Measurements from ENCODE around the gene IGFBP3. TPM values are rescaled to one million over a fixed set of nuclear protein-coding genes. Genes with fewer than 3 reads are reported as not detected.

The IGFBP3 gene
- total and polyA plus RNA-seq, 4 donors: 87.0 to 244 (median 182) TPM

DNA sequence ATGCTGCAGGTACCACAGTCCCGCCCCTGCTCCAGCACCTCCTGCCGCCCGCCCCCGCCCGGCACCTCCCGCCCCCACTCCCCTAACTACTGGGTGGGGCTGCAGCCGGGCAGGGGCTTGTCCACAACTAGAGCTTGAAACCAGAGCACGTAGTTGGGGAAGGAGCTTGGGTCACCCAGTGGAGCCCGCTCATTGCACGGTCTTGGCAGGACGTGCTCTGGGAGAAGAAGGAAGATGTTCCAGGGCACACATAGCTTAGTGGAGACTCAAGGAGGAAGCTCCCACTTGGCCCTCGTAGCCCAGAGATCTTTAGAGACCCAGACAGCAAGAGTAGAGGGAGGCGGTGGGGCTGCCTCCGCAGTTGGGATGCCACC, 32.1 kb downstream of the IGFBP3 start:
- Histone ChIP-seq H3K9me3 (ENCODE audit: control insufficient read depth in 4 of 4, low read length in 3 of 4) (no peaks in the 10 kb centered on the region), H3K27ac (ENCODE audit: low read depth in 1 of 2, low read length in 2 of 2) (peak overlapping the region; percentile 90 to 93), H3K27me3 (ENCODE audit: control insufficient read depth in 4 of 4, insufficient read depth in 4 of 4, low read length in 3 of 4) (no peaks in the 10 kb centered on the region), H3K36me3 (ENCODE audit: control insufficient read depth in 4 of 4, insufficient read depth in 3 of 4, low read depth in 1 of 4, low read length in 3 of 4) (peaks cover 0 to 9% (median 0%) of the 10 kb centered on the region in 4 donors), H3K4me3 (ENCODE audit: low read depth in 1 of 3, low read length in 3 of 3) (peak overlapping the region; percentile 20 to 64 (median 45)), H3K4me1 (ENCODE audit: control insufficient read depth in 4 of 4, insufficient read depth in 4 of 4, low read length in 3 of 4) (peaks cover 0 to 36% (median 18%) of the 10 kb centered on the region in 4 donors), H3K9ac (ENCODE audit: low read depth in 1 of 2, low read length in 2 of 2) (peak overlapping the region; percentile 65 to 98)
- TF ChIP-seq FOXA1 (IDR thresholded peaks at IDR 0.05) (no peak), YY1 (IDR thresholded peaks at IDR 0.05) (no peak), ZBTB33 (IDR thresholded peaks at IDR 0.05) (no peak), FOXA2 (IDR thresholded peaks at IDR 0.05) (no peak), HNF4A (conservative IDR thresholded peaks at IDR 0.05) (no peak), JUND (IDR thresholded peaks at IDR 0.05) (peak in 1 of 2 donors; percentile 31), GABPA (IDR thresholded peaks at IDR 0.05 in 1 of 2, conservative IDR thresholded peaks at IDR 0.05 in 1 of 2) (no peak), ATF3 (IDR thresholded peaks at IDR 0.05) (no peak), TAF1 (conservative IDR thresholded peaks at IDR 0.05) (no peak), SP1 (IDR thresholded peaks at IDR 0.05) (no peak), NR2F2 (IDR thresholded peaks at IDR 0.05) (no peak)
- TF ChIP-seq, protein P1, sequence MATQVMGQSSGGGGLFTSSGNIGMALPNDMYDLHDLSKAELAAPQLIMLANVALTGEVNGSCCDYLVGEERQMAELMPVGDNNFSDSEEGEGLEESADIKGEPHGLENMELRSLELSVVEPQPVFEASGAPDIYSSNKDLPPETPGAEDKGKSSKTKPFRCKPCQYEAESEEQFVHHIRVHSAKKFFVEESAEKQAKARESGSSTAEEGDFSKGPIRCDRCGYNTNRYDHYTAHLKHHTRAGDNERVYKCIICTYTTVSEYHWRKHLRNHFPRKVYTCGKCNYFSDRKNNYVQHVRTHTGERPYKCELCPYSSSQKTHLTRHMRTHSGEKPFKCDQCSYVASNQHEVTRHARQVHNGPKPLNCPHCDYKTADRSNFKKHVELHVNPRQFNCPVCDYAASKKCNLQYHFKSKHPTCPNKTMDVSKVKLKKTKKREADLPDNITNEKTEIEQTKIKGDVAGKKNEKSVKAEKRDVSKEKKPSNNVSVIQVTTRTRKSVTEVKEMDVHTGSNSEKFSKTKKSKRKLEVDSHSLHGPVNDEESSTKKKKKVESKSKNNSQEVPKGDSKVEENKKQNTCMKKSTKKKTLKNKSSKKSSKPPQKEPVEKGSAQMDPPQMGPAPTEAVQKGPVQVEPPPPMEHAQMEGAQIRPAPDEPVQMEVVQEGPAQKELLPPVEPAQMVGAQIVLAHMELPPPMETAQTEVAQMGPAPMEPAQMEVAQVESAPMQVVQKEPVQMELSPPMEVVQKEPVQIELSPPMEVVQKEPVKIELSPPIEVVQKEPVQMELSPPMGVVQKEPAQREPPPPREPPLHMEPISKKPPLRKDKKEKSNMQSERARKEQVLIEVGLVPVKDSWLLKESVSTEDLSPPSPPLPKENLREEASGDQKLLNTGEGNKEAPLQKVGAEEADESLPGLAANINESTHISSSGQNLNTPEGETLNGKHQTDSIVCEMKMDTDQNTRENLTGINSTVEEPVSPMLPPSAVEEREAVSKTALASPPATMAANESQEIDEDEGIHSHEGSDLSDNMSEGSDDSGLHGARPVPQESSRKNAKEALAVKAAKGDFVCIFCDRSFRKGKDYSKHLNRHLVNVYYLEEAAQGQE (IDR thresholded peaks at IDR 0.05): peak; percentile 36
- TF ChIP-seq, protein P2, sequence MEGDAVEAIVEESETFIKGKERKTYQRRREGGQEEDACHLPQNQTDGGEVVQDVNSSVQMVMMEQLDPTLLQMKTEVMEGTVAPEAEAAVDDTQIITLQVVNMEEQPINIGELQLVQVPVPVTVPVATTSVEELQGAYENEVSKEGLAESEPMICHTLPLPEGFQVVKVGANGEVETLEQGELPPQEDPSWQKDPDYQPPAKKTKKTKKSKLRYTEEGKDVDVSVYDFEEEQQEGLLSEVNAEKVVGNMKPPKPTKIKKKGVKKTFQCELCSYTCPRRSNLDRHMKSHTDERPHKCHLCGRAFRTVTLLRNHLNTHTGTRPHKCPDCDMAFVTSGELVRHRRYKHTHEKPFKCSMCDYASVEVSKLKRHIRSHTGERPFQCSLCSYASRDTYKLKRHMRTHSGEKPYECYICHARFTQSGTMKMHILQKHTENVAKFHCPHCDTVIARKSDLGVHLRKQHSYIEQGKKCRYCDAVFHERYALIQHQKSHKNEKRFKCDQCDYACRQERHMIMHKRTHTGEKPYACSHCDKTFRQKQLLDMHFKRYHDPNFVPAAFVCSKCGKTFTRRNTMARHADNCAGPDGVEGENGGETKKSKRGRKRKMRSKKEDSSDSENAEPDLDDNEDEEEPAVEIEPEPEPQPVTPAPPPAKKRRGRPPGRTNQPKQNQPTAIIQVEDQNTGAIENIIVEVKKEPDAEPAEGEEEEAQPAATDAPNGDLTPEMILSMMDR (IDR thresholded peaks at IDR 0.05; ENCODE audit: low read depth, low read length, missing input control): no peak
- 10% methylated on average over 14 of the region's 14 CpGs for WGBS
- DNase-seq (ENCODE audit: low spot score): no peak

- no peaks in the 10 kb centered on the region for H3K9me3 ChIP-seq (ENCODE audit: control insufficient read depth in 4 of 4, low read length in 3 of 4)
- DNase-seq (ENCODE audit: low spot score): peak; percentile 66
- TF ChIP-seq FOXA2 (IDR thresholded peaks at IDR 0.05): peak; percentile 63
- peak; percentile 96 for TF ChIP-seq TAF1 (conservative IDR thresholded peaks at IDR 0.05)
- TF ChIP-seq, protein P2 (IDR thresholded peaks at IDR 0.05; ENCODE audit: low read depth, low read length, missing input control): no peak
- TF ChIP-seq ZBTB33 (IDR thresholded peaks at IDR 0.05): peak; percentile 60
- peak; percentile 95 for TF ChIP-seq SP1 (IDR thresholded peaks at IDR 0.05)
- TF ChIP-seq JUND (IDR thresholded peaks at IDR 0.05): peak; percentile 33 to 81
- TF ChIP-seq EGR1 (IDR thresholded peaks at IDR 0.05; ENCODE audit: low read depth in 2 of 2): peak in 1 of 2 donors; percentile 67
- peak; percentile 43 for TF ChIP-seq HNF4G (IDR thresholded peaks at IDR 0.05)
- peak; percentile 43 for TF ChIP-seq ATF3 (IDR thresholded peaks at IDR 0.05)
- TF ChIP-seq NR2F2 (IDR thresholded peaks at IDR 0.05): no peak
- peak; percentile 56 for TF ChIP-seq YY1 (IDR thresholded peaks at IDR 0.05)
- TF ChIP-seq RXRA (IDR thresholded peaks at IDR 0.05): peak; percentile 76 to 93
- peak; percentile 40 for TF ChIP-seq FOXA1 (IDR thresholded peaks at IDR 0.05)
- peak in 1 of 2 donors; percentile 11 for TF ChIP-seq RAD21 (IDR thresholded peaks at IDR 0.05)
- TF ChIP-seq HNF4A (conservative IDR thresholded peaks at IDR 0.05): peak; percentile 89 to 93
Measured at GRCh38 chr7:45888185-45888992, 32.7 kb downstream of the IGFBP3 start, which contains the start of gene IGFBP1. Gene IGFBP1 (plus strand): TSS chr7:45888488. CDS start chr7:45888653, 165 bp downstream.

More at GRCh38 chr7:45888185-45888992, 32.7 kb downstream of the IGFBP3 start, which contains the start of gene IGFBP1:
- H3K27ac ChIP-seq (ENCODE audit: low read depth in 1 of 2, low read length in 2 of 2): peak within 1 kb of the TSS; percentile 90 to 93
- WGBS: 1% methylated on average over 73 of the region's 73 CpGs
- no peaks in the 10 kb centered on the region for H3K27me3 ChIP-seq (ENCODE audit: control insufficient read depth in 4 of 4, insufficient read depth in 4 of 4, low read length in 3 of 4)
- peak within 1 kb of the TSS; percentile 20 to 64 (median 45) for H3K4me3 ChIP-seq (ENCODE audit: low read depth in 1 of 3, low read length in 3 of 3)
- H3K36me3 ChIP-seq (ENCODE audit: control insufficient read depth in 4 of 4, insufficient read depth in 3 of 4, low read depth in 1 of 4, low read length in 3 of 4): peaks cover 0 to 9% (median 0%) of the 10 kb centered on the region in 4 donors
- peaks cover 0 to 36% (median 19%) of the 10 kb centered on the region in 4 donors for H3K4me1 ChIP-seq (ENCODE audit: control insufficient read depth in 4 of 4, insufficient read depth in 4 of 4, low read length in 3 of 4)
- peak within 1 kb of the TSS; percentile 66 to 98 for H3K9ac ChIP-seq (ENCODE audit: low read depth in 1 of 2, low read length in 2 of 2)

Data from liver (tissue), 9 donors.